ENCODE data around the gene ZFHX3.

The ZFHX3 gene

GRCh38 chr16:72865258-72865657 is 182.7 kb downstream of the ZFHX3 start:
- no peak for DNase-seq

- DNase-seq: no peak
These were observed 183.6 kb downstream of the ZFHX3 start for GRCh38 chr16:72864130-72864833.

- DNase-seq: no peak
These were observed 185.8 kb downstream of the ZFHX3 start for GRCh38 chr16:72862090-72862489.

- DNase-seq: no peak
These were observed 187.0 kb downstream of the ZFHX3 start for GRCh38 chr16:72860726-72861562.

GRCh38 chr16:72859581-72859980 is 188.3 kb downstream of the ZFHX3 start:
- DNase-seq: no peak

GRCh38 chr16:72858665-72859493 is 189.0 kb downstream of the ZFHX3 start:
- no peak for DNase-seq

GRCh38 chr16:72857834-72858664 is 189.9 kb downstream of the ZFHX3 start:
- no peak for DNase-seq

- DNase-seq: no peak
These were observed 191.1 kb downstream of the ZFHX3 start for GRCh38 chr16:72856797-72857196.

- no peak for DNase-seq
These were observed 193.5 kb downstream of the ZFHX3 start for GRCh38 chr16:72854267-72854959.

- no peak for DNase-seq
These were observed 194.2 kb downstream of the ZFHX3 start for GRCh38 chr16:72853575-72854266.

- DNase-seq: no peak
These were observed 195.5 kb downstream of the ZFHX3 start for GRCh38 chr16:72852421-72852820.

- no peak for DNase-seq
These were observed 197.1 kb downstream of the ZFHX3 start for GRCh38 chr16:72850853-72851252.

GRCh38 chr16:72850021-72850420 is 197.9 kb downstream of the ZFHX3 start:
- no peak for DNase-seq

GRCh38 chr16:72848759-72849664 is 198.9 kb downstream of the ZFHX3 start:
- no peak for DNase-seq

- no peak for DNase-seq
These were observed 199.9 kb downstream of the ZFHX3 start for GRCh38 chr16:72848028-72848400.

- DNase-seq: peak; percentile 21
These were observed 200.5 kb downstream of the ZFHX3 start for GRCh38 chr16:72847187-72848027.

- no peak for DNase-seq
These were observed 201.3 kb downstream of the ZFHX3 start for GRCh38 chr16:72846594-72846993.

- DNase-seq: no peak
These were observed 202.5 kb downstream of the ZFHX3 start for GRCh38 chr16:72845322-72846020.
